Measurements from ENCODE around the gene KLHDC3. TPM values are rescaled to one million over a fixed set of nuclear protein-coding genes. Genes with fewer than 3 reads are reported as not detected.
A peak's percentile ranks its signal among the peaks of the same experiment; 100 is the strongest.
"Not testable (repeated sequence)": the region's sequence is repeated elsewhere in the genome, so short reads cannot be mapped to it uniquely, and the experiment has no call there.

KLHDC3 gene
- polyA plus RNA-seq, 1 donor, result 245 TPM

DNA sequence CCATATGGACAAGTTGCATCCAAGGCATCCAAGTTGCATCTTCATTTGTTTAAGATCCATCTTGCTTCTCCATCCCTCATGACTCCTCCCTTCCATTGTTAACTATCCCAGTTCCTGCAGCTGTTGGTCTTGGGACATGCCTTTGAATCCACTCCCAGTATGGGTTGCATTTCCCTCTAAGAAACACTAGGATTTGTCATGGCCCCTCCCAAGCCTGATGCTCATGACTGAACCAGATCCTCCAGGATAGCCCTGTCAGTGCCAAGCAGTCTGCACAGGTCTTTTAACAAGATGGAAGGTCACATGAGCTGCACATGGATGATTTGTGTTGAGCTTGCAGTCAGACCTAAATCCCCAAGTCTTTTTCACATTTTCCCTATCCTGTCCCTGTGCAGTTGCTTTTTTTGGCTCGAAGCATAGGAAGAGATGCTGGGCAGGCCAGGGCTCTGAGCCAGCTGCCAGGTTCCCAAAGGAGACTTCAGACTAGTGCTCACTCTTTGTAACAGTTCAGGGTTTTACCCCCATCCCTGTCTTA, 25.5 kb upstream of the KLHDC3 start:
- DNase-seq, result no peak

DNA sequence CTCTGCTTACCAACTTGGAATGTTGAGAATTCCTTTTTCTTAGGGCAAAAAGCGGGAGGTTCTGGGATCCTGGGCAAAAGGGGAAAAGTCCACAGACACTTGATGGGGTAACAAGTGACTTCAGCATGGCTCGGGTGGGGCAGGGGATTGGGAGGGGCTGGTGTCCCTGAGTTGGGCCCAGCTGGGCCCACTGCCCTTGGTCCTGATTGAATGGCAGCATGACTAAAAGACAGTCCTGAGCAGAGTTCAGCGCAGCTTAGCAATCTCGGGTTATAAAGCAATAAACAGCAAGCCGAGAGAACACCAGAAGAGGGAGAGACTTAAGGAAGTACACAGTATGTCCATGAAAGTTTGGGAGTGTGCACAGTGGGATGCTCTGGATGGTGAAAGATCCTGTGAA, 24.1 kb upstream of the KLHDC3 start:
- no peak for DNase-seq

DNA sequence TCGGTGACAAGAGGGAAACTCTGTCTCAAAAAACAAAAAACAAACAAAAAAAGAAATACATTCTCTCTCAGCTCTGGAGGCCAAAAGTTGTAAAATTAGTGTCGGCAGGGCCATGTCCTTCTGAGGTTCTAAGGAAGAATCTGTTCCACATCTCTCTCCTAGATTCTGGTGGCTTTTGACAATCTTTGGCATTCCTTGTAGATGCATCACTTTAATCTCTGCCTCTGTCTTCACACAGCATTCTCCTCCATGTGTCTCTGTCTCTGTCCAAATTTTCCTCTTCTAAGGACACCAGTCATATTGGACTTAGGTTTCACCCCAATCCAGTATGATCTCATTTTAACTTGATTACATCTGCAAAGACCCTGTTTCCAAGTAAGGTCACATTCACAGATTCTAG, 20.6 kb upstream of the KLHDC3 start:
- DNase-seq, result no peak

DNA sequence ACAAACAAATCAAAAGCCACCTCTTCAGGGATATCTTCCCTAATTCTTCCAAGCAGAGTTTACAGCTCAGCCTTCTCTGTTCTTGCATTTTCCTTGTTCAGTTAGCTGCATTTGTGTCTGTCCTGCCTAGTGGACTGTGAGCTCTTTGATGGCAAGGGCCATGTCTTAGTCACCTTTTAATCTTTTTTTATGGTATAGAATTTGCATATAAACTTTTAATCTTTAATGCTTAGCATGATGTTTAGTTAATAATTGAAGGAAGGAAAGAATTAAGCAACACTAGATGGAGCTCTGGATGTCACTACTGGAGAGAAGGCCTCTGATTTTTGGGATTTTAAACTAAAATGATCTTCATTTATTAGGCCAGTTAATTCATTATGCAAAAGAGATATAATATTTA, 17.5 kb upstream of the KLHDC3 start:
- no peak for DNase-seq

DNA sequence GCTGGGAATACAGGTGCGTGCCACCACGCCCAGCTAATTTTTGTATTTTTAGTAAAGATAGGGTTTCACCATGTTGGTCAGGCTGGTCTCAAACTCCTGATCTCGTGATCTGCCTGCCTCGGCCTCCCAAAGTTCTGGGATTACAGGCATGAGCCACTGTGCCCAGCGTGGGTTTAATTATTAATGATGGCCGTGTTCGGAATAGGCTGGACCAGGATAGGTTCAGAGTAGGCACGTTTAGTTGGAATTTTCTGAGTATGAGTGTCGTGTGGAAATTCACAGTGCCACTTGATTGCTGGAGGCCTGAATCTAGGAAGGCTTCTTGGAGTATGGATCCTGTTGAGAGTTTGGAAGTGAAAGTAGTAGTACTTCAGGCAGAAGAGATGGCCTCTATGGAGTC, 15.8 kb upstream of the KLHDC3 start:
- not testable (repeated sequence) for DNase-seq

DNA sequence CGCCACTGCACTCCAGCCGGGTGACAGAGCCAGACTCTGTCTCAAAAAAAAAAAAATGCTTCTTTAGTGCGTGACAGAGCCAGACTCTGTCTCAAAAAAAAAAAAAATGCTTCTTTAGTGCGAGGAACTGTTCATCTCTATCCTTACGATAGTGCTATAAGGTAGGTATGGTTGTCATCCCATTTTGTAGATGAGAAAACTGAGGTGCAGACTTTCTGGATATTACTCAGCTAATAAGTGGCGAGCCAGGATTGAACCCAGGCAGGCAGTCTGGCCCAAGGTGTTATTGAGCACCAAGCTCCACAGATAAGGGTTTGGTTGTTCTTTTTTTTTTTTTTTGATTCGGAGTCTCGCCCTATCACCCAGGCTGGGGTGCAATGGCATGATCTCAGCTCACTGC, 12.2 kb upstream of the KLHDC3 start:
- no peak for DNase-seq

DNA sequence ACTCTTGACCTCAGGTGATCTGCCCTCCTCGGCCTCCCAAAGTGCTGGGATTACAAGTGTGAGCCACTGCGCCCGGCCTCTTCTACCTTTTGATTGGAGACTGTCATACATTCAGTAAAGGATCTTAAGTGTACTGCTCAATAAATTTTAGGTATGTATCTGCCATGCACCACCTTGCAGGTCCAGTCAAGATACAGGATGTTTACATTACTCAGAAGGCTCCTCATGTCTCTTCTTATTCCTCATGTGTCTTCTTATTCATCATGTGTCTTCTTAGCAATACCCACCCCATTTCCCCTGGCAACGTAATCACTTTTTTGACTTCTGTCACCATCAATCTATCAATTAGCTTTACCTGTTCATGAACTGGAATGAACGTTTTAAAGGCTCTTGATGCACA, 8.2 kb upstream of the KLHDC3 start:
- no peak for DNase-seq

DNA sequence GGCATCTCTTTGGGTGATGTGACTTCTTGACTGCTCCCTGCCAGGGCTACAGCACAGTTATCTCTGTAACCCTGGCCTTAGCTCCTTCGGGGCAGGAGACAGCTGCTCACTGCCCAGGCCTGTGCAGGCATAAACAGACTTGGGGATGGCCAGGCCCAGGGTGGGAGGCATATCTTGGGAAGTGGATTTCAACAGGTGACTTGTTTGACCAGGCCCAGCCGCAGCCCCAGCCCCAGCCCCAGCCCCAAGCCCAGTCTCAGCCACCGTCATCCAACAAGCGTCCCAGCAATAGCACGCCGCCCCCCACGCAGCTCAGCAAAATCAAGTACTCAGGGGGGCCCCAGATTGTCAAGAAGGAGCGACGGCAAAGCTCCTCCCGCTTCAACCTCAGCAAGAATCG, 7.8 kb upstream of the KLHDC3 start:
- DNase-seq, result no peak

DNA sequence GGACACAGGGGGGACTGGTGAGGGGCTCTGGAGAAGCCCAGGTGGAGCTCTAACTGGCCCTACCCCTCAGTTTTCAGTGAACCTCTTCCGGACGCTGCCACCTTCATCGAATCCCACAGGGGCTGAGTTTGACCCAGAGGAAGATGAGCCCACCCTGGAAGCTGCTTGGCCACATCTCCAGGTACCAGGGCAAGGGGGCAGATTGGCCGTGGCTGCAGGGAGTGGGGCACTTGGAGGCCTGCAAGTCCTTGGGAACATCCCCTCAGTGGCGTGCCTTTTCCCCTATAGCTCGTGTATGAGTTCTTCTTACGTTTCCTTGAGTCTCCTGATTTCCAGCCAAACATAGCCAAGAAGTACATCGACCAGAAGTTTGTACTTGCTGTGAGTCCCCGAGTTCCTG, 6.9 kb upstream of the KLHDC3 start:
- no peak for DNase-seq

DNA sequence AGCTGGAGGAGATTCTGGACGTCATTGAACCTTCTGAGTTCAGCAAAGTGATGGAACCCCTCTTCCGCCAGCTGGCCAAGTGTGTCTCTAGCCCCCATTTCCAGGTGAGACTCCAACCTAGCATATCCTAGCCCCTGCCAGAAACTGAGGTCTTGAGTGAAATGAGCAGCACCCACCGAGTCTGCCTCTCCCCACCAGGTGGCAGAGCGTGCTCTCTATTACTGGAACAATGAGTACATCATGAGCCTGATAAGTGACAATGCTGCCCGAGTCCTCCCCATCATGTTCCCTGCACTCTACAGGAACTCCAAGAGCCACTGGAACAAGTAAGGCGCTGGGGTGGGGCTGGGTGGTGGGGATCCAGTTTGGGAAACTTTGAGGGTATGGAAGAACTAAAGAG, 4.9 kb upstream of the KLHDC3 start:
- no peak for DNase-seq

DNA sequence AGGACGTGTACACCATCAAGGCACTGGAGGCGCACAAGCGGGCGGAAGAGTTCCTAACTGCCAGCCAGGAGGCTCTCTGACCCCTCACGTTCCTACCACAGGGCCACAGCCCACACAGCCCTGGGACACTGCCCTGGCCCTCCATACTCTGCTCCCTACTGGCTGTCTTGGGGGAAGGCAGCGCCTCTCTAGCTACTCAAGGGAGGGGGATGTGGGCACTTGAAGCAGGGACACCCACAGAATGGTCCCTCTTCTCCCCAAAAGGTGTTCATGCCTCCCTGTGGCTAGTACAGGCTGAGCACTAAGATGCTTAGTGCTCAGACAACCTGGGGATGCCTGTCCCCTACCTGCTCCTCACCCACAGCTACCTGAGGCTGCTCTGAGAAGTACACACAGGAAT, 2.8 kb upstream of the KLHDC3 start:
- DNase-seq, result no peak

DNA sequence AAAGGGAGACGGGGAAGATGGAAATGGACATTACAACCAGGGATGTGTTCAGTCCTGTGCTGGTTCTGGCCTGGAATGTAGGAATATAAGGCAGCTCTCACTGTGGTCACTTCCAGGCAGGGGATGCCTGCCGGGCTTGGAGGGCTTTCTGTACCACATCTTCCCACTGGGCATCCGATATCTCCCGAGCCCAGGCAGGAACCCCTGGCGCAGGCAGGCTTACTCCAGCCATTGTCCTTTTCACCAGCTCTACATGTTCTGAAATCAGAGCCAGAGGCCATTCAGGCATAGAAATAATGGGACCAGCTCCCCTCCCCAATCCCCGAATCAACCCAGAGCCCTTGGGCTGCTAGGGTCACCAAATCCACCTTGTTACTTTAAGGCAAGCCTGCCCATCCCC, 1.7 kb upstream of the KLHDC3 start:
- no peak for DNase-seq

DNA sequence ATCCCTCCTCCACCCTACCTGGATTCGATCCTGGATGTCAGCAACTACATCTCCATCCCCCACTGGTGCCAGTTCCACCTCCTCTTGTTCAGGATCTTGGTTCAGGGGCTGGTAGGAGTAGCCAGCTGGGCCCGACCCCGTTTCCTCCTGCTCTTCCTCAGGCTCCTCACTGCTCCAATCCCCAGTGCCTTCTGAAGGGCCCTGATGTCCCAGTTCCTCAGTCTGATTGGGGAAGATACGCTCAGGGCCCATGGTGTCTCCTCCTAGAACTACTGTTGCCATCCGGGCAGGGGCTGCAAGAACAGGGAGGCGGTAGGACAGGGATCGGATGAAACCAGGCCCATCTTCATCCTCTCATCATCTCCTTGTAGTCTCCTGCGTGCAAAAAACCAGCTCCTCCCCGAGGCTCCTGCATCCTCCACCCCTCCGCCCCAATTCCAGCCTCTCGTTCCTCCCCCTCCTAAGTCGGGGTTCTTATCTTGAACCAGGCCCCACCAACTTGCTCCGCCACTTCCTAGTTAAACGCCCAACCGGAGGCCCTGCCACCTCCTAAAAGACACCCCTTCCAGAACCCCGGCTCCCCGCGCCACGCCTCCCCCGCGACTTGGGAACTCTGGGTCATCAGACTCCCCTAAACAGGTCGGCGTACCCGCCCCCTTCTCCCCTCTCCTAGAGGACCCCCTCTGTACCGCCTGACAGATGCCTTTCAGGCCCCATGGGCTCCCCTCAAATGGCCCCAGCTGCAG, 779 bp upstream of the KLHDC3 start:
- DNase-seq, result no peak

DNA sequence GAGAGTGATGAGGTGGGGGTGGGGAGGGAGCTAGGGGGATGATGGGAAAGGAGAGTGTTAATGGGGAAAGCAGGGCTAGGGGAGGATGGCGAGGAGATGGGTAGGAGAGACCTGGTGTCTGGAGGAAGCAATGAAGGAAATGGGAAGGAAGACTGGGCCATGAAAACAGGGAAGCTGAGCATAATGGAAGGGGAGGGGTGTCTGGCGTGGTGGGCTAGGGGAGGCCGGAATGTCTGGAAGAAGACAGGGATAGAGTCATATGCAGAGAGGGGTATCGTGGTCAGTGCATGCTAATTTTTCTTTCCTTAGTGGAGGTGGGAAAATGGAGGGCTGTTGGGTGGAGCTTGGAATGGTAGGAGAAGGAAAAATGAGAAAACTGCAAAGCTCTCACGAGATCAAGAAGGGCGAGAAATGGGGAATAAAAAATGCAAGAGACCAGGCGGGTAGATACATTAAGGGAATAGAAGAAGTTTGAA, 423 bp downstream of the KLHDC3 start:
- DNase-seq, result peak; percentile 42

DNA sequence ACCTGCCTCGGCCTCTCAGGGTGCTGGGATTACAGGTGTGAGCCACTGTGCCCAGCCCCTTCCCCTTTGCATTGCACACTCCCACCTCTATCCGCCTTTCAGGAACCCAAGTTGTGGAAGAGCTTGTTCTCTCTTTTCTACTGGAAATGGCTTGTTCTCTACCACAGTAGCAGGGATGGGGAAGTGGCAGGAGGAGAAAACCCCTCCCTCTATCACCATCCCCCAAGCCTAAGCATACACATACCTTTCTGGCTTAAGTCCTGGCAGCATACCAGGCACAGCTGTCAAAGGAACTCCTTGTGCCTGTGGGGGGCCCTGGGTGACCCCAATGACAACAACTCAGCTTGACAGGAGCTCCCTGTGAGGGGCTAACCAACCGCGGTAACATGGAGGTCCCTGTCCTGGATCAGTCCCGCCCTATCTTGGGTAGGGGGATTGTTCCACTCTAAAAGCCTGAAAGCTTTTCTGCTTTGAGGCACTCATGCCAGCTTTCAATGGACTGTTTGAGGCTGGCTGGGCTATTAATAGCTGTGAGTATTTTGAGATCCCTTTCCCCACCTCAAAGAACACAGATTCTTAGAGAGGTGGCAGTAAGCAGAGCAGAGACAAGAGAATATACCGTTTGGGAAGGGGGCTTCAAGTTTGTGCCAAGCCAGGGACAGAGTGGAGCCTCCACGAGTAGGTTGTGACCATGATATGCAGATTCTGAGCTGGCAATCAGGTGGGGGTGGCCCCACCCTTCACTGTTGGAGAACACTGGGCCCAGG, 2.3 kb downstream of the KLHDC3 start:
- no peak for DNase-seq

DNA sequence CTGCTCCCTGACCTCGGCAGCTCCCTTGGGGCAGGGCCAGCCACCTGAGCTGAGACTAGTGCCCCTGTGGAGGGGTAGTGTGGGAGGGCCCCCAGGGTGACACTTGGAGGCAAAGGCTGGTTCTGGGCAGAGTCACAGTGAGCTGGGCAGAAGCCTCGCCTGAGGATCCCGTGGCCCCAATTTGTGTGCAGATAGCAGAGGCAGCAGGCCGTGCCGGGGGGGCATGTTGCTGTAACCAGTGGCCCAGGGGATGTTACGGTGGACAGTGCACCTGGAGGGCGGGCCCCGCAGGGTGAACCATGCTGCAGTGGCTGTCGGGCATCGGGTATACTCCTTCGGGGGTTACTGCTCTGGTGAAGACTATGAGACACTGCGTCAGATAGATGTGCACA, 2.9 kb downstream of the KLHDC3 start:
- no peak for DNase-seq

DNA sequence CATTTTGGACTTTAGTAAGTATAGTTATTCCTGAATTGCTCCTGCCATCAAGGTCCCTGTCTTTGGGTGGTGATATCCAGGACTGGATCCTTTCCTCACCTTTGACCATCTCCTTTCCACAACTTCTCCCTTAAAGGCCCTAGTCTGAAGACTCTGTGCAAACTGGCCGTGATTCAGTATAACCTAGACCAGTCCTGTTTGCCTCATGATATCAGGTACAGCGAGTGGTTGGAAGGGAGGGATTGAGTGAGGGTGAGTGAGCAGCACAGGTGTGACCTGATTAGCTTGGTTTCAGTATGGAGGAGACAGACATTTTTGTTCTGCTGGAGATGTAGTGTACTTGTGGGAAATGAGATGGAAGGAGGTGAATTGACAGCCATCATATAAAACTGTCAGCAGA, 5.1 kb downstream of the KLHDC3 start:
- no peak for DNase-seq

DNA sequence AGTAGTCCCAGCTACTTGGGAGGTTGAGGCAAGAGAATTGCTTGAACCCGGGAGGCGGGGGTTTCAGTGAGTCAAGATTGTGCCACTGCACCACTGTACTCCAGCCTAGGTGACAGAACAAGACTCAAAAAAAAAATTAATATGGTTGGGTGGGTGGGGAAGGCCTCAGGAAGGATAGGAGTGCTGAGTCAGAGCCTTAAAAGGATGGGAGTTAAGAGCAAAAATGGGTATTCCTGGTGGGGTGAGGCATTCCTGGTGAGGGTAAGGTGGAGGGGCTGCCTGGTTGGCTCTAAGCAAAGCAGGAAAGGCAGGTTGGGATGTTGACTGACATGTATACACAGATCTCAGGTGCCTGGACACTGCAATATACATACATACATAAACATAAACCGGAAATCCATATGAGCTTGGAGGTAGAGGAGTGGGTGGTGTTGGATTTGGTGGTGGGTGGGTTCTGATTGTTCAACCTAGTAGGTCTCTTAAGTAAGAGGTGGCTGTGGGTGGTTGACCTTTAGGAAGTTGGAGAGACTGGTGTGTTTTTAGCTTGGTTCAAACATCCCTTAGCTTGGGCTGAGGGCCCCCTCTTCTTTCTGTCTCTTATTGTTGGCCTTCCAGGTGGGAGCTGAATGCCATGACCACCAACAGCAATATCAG, 6.1 kb downstream of the KLHDC3 start:
- DNase-seq, result no peak

DNA sequence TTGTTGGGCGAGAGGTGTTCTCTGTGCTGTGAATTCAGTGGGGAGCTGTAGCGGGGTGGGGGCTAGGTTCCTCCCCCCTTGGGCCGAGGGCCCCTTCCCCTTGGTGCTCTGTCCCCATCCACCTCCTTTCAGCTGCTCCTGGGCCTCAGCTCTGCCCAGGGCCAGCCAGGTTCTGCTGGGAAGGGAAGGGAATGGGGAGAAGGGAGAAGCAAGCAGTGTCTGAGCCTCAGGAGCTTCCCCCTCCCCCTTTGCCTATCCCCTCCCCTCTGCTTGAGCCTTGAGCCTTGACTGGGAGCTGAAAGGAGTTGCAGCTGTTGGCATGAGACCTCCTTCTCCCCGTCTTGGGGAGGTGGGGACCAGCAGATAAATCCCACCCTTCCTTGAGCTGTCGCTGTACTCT, 6.8 kb downstream of the KLHDC3 start:
- DNase-seq, result no peak

DNA sequence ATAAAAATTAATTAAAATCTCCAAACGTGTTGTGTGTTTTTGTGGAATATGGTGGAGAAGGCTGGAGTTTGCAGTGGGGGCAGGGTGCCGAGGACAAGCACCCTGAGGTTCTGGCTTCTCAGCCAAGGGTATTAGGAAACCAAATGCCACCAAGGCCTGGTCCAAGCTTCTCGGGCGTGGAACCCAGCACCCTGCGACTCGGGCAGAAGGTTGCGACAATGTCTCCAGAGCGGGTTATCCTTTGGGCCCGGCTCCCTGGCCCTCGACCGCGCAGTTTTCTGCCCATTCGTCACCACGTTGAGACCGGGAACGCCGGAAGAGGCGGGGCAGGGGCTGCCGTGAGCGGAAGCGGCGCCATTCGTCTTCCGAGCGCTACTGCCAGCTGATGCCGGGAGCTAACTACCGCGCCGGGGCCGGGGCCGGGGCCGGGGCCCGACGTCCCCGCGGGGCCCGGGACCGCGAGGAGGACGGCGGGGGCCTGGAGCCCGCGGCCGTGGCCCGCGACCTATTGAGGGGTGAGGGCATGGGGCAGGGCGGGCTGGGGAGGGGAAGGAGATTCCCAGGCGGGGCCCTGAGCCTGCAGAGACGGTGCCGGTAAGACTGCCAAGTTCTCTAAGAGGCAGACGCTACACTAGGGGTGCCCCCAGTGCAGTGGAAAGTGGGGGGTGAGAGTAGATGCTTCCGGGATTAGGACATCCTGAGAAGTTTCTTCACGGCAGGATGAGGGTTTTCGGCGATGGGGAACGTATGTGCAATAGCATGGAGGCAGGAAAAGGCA, 7.4 kb downstream of the KLHDC3 start, which contains the start of gene RRP36:
Gene RRP36, plus strand, starts transcription at position 354 of the 778 bp plus-strand sequence. Its CDS starts 32 bp downstream, at position 386.
- peak; percentile 76 for DNase-seq

DNA sequence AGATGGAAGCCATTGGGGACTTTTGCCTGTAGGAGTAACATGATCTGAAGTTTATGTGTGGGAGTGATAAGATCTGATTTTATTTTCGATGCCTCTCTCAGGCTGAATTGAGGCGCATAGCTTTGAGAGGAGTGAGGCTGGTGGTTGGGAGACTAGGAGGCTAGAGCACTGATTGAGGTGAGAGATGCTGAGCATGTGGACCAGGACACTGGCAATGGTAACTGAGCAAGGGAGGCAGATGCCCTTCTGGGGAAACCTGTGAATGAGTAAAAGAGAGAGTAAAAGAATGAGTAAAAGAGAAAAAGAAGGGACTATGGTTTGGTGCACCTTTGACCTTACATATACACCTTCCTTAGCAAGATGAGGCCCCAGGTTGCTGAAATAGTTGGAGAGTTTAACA, 10.4 kb downstream of the KLHDC3 start:
- no peak for DNase-seq

DNA sequence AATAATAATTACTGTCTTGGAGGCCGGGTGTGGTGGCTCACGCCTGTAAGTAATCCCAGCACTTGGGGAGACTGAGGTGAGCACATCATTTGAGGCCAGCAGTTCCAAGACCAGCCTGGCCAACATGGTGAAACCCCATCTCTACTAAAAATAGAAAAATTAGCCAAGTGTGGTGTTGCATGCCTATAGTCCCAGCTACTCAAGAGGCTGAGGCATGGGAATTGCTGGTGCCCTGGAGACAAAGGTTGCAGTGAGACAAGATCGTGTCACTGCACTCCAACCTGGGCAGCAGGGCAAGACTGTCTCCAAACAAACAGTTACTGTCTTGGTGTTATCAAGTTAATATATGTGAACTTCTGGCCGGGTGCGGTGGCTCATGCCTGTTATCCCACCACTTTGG, 12.3 kb downstream of the KLHDC3 start:
- no peak for DNase-seq

All from hindlimb muscle (tissue), 1 donor.